ENCODE data around the gene FOXO3.
A peak's percentile ranks its signal among the peaks of the same experiment; 100 is the strongest.

FOXO3 gene

DNA sequence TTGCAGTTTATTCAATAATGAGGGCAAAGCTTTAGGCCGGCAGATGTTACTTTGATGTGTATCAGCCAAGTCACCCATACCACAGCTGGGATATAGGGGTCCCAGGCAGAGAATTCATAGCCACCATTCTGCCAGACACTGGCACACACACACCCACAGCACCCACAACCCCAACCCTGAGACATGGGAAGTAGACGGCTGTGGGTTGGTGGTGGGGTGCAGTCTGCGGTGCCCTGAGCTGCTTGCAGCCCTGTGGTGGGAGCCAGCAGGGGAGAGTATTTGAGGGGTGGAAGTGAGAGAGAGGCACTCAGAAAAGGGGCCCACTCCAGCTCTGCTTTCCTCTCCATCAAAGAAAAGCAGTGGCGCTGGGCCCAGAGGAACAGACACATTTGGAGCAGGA lies 125.3 kb downstream of the FOXO3 start:
- DNase-seq (ENCODE audit: low read depth) = no peak

- DNase-seq (ENCODE audit: low read depth) = no peak
Observed at GRCh38 chr6:108686896-108687295, 126.2 kb downstream of the FOXO3 start.

DNA sequence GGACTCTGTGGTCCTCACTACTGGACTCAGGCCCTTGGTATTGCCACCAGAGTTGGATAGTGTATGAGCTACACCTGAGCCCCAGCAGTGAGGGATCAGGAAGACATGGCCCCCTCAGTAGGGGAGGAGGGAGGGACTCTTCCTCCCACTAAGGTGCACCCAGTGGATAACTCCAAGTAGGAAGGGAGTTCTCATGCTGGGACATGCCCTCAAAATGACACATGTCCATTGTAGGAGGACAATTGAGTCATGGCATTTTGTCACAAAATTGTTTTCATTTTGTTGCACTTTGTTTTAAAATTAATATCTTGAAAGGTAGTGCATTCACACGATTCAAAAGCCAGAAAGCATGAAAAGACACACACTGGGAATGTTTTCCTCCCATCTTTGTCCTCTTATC lies 127.2 kb downstream of the FOXO3 start:
- no peak for DNase-seq (ENCODE audit: low read depth)

DNA sequence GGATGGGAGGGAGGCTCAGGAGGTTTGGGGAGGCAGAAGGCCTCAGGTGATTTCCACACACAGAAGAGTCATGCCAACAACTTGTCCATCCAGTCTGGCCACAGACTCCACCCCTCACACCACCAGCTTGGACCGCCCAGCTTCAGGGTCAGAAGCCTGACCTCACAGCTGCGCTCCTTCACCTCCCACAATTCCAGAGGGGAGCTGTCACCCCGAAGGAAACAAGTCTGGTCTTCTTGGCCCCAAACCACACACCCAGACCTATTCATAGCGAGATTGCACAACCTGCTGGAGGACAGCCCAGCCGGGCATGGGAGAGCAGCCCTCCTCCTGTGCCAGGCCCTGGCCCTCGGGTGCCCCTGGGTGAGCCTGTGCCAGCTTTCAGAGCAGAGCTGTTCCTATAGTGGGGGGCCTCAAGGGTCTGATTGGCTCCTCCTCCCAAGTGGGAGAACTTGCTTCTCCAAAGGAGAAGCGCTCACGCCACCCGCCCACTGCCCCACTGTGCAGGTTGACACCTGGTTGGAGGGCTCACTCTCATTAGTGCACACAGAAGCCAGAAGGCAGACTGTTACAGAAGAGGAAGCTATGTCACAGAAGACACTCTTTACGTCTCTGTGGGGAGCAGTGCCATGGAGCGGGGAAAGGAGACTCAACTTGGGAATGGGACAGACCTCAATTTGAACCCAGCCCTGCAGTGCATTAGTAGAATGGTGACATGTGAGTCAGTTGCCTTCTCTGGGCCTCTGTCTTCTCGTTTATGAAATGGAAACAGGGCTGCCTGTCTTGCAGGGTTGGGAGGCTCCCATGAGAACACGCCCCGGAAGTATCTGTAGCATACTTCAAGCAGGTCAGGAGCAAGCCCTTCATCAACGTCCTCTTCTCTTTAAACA lies 128.8 kb downstream of the FOXO3 start:
- DNase-seq (ENCODE audit: low read depth) = no peak

DNA sequence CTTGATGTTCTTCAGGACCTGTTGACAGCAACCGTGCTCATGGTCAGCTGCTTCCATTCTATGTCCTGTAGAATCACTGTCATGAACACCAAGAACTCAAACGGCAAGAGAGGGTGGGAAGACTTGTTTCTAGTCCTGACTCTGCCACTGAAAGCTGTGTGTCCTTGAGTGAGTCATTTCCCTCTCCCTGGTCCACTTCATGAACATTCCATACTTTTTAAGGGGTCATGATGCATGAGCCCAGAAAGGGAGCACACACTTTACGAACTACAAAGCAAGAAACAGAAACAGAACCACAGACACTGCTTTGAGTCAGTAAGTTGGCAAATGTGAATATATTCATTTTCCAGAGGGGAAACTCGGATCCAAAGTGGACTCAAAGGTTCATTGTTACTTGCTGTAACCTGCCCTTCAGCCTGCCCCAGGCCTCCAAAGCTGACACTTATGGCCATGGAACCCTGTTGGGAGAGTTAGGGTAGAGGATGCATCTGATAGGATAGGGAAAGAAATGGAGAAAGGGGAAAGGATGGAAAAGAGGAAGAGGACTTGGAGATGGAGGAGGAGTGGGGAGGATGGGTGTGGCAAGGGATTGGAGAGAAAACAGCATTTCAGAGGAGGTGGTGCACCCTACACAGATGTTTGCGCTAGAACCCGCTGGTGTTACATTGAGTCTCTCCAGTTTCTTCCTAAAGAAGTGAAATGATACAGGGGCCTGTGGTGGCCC lies 129.8 kb downstream of the FOXO3 start:
- DNase-seq (ENCODE audit: low read depth) = no peak

DNA sequence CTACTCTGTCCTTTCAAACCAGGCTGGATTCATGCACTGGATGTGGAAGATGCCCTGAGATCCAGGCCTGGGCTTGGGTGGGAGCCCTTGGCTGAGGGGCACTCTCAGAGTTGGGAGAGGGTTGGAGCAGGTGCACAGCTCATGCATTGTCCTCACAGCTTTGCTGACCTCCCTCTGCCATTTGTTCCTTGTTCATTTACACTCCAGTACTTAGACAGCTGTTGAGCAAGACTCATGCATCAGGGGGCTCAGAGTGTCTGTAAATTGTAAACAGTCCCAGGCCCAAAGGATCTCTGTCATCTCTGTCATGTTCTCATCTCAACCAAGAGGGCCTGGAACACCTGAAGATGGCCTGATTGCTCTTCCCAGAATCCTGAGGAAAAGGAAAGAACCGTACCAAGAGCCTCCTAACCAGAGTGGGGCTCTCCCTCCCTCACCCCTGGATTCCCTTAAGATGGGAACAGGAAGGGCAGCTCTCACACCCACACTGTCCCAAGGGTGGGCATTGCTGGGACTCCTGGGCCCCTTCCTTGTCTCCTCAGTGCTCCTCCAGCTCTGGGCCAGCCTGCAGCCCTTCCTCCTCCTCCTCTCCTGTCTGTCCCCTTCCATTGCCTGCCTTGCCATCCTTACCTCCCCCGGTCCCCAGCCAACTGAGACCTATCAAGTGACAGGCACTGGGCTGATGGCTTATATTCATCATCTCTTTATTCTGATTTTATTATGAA lies 132.9 kb downstream of the FOXO3 start:
- no peak for DNase-seq (ENCODE audit: low read depth)

GRCh38 chr6:108694816-108695215 lies 134.1 kb downstream of the FOXO3 start:
- no peak for DNase-seq (ENCODE audit: low read depth)

- no peak for DNase-seq (ENCODE audit: low read depth)
Observed at GRCh38 chr6:108697561-108698161, 136.9 kb downstream of the FOXO3 start.

DNA sequence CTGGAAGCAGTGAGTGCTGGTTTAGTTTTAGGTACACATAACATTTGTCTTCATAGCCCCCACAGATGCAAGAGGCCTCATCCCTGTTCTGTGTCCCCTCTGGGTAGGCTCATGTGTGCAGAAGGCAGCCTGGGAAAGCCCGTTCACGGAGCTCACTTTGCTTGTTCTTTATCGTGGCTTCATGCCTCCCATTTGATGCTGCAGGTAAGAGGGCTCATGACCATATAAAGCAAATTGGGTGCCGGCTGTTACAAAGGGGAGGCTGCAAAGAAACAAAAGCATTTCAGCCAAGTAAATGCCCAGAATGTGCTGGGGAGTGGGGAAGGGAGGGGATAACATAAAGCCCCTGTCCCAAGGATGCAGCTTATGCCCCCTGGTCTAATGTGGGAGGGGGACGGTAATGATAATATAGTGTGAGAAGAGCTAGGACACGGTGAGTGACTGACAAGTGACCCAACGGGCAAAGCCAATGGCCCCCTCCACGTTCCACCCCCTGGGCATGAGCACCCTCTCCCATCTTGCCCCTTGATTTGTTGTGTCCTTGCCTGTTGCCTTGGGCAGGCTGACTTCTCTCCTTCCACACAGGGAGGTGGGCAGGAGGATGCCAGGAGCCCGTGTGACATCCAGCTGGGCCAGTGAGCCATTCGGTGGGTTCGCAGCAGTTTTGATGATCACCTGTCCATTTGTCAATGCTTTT lies 138.0 kb downstream of the FOXO3 start:
- no peak for DNase-seq (ENCODE audit: low read depth)

GRCh38 chr6:108699290-108700041 lies 138.7 kb downstream of the FOXO3 start:
- DNase-seq (ENCODE audit: low read depth) = no peak

- DNase-seq (ENCODE audit: low read depth) = no peak
Observed at GRCh38 chr6:108702106-108702851, 141.6 kb downstream of the FOXO3 start.

GRCh38 chr6:108706649-108707048 lies 145.9 kb downstream of the FOXO3 start:
- DNase-seq (ENCODE audit: low read depth) = no peak

DNA sequence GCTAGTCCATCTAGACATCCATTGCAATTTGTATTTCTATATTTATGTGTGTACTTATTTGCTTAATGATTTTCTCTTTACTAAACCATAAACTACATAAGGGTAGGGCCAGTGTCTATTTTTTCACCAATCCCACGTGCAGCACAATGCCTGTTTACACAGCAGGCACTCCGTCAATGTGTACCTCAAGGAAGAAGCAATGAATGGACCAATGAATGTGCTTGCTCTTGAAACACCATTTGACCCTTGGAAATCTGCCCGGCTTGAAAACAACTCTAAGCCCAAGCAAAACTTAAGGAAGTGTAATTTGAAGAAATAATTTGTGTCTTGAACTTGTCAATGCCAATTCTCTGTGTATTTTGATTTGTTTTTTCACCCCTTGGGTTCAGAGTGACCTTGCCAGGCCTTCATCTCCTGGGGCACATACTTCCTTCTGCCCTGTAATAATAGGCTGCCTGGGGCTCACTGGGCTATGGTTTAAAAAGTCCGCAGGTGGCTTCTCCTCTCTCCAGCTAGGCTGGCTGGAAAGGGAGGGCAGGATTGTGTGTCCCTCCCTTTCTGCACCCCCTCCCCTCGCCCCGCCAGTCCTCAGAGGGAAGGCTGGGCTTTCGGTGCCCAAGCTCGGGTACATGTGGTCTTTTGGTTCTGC lies 146.7 kb downstream of the FOXO3 start:
- DNase-seq (ENCODE audit: low read depth) = no peak

DNA sequence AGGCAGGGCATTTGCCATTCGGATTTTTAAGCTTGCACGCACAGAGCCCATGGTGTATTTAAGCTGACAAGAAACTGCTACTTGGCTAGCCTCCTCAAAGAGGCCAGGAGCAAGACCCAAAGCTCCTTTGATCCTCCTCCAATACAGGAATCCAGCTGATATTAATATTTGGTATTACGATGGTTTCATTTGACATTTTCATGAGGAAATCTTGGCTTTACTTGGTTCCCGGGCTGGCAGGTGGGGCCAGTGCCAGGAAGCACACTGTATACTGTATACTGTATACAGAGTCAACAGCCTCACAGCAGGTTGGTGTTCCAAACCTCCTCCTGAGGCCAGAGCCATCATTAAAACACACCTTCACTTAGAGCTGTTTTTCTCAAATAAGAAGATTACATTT lies 149.3 kb downstream of the FOXO3 start:
- no peak for DNase-seq (ENCODE audit: low read depth)

DNA sequence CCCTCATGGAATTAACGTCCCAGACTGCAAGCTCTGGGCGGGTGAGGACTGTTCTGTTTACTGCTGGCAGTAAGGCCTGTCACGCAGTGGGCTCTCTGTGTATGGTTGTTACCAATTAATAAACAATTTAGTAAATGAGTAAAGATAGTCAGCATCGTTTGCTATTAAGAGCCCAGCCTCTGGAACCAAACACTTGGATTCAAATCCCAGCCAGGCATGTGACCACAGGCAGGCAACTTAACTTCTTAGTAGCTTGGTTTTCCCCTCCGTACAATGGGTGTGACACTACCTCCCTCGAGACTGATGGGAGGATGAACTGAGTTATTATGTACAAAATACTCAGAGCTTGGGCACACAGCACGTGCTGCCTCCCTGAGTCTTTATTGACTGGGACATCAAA lies 149.8 kb downstream of the FOXO3 start:
- DNase-seq (ENCODE audit: low read depth) = no peak

GRCh38 chr6:108711071-108711470 lies 150.4 kb downstream of the FOXO3 start:
- no peak for DNase-seq (ENCODE audit: low read depth)

DNA sequence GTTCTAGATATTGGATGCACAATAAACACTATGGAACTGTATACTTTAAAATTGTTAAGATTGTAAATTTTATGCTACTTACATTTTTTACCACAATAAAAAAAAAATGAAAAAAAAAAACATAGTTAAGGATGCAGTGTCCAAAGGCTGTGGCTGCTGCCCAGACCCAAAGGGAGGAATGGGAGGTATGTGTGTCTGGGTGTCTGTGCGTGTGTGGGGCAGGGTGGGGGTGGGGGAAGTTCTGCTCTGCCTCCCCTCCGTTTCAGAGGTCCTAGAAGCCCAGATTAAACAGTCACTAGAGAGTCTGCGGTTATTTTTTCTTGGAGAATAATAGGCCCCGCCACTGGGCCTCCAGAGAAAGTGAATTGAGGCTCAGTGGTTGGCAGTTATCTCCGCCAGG lies 151.1 kb downstream of the FOXO3 start:
- no peak for DNase-seq (ENCODE audit: low read depth)

GRCh38 chr6:108712946-108713345 lies 152.2 kb downstream of the FOXO3 start:
- DNase-seq (ENCODE audit: low read depth) = no peak

- DNase-seq (ENCODE audit: low read depth) = peak; percentile 64
Observed at GRCh38 chr6:108714101-108714765, 153.5 kb downstream of the FOXO3 start.

Measured in GM04503 (cell line).